HG03457 (cell line): Measurements from ENCODE around the gene TSPY9.
"Not testable (repeated sequence)": the region's sequence is repeated elsewhere in the genome, so short reads cannot be mapped to it uniquely, and the experiment has no call there.

Experiments used
- ATAC-seq: cut with Tn5 transposase; IDR thresholded peaks from one replicate; pipeline ENCODE4 v1.9.1; 2021; ENCODE audit warnings: moderate number of reproducible peaks; ENCODE audit not compliant: unreplicated experiment

The TSPY9 gene

GRCh38 chrY:9486967-9487366, at the start of gene TSPY9:
TSS of gene TSPY9 (plus strand) at chrY:9487267. CDS start at chrY:9487313, 46 bp downstream.
- ATAC-seq: not testable (repeated sequence)

GRCh38 chrY:9466655-9467054, 20.4 kb upstream of the TSPY9 start, which contains the start of gene TSPY1:
TSS of gene TSPY1 (plus strand) at chrY:9466955. CDS start at chrY:9467001, 46 bp downstream.
- ATAC-seq: not testable (repeated sequence)

- ATAC-seq: not testable (repeated sequence)
Observed at GRCh38 chrY:9504396-9504795, 17.3 kb downstream of the TSPY9 start.

- ATAC-seq: not testable (repeated sequence)
Observed at GRCh38 chrY:9516287-9516686, 29.2 kb downstream of the TSPY9 start.

- ATAC-seq: not testable (repeated sequence)
Observed at GRCh38 chrY:9527580-9527979, 40.5 kb downstream of the TSPY9 start, which contains the start of gene TSPY10. TSS of gene TSPY10 (plus strand) at chrY:9527880. CDS start at chrY:9527926, 46 bp downstream.
